ENCODE data around the gene AGBL4. TPM values are rescaled to one million over a fixed set of nuclear protein-coding genes. Genes with fewer than 3 reads are reported as not detected.

AGBL4 gene
- total and polyA plus RNA-seq, 9 of the 15 experiments (the other 6 are each of a cell fraction or from before 2014, with no cell fraction given): 0.11 TPM; not detected in 7

DNA sequence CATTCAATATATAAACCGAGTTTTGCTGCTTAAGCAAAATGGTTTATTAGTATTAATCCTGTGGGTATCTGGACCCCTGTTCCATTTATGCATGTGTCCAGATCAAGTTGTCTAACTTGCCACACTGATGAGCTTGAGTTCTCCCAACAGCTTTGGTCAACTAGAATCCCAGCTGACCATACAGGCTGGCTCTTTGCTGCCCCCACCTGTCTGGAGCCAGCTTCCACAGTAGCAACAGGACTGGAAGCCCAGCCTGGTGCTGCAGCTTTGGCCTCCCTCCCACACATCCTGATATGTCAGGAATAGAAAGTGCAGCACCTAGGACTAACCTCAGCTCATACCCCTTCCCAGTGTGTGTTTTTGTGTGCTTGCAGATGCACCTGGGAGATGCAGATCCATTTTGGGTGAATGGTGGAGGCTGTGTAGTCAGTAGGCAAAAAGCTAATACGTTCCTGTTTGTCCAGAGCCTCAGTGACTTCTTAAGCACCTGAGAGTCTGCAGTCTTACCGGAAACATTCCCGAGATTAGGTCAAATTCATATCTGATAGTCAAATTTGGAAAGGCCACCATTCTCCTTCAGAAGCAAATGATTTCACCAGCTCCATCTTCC lies 1206.1 kb downstream of the AGBL4 start:
- FAIRE-seq (no peak), ATAC-seq (no peak; the same call in 2 of the 3 replicates), DNase-seq (ENCODE audit: extremely low read depth in 1 of 4, low spot score in 3 of 4) (peak in 2 of 4 experiments; percentile 8 to 16)
- H3K9me3 ChIP-seq (replicated peaks; ENCODE audit: control insufficient read depth, insufficient read depth, low read depth, low read length): no peaks in the 10 kb centered on the region
- no peak overlapping the region for H3K9ac ChIP-seq (ENCODE audit: insufficient read depth in 1 of 2, low read depth in 2 of 2, low read length in 2 of 2)
- H3K27ac ChIP-seq (ENCODE audit: extremely low read depth, low read depth, low read length): no peak overlapping the region
- CTCF ChIA-PET (ENCODE audit: low intra/inter-chr PET ratio): interaction anchor here (0.7 kb wide), 1 partner anchor 245 kb away, joined by 4 read pairs; no protein-coding TSS in a partner anchor
- BruUV-seq (replicated peaks): no TSS peak
- no peak overlapping the region for H2AFZ ChIP-seq (ENCODE audit: low read depth, low read length)
- in situ Hi-C loops (cut with MboI): no loop called here
- no peaks in the 10 kb centered on the region for H3K27me3 ChIP-seq (ENCODE audit: control insufficient read depth in 2 of 2, insufficient read depth in 2 of 2, low read length in 2 of 2)
- no peaks in the 10 kb centered on the region for H3K36me3 ChIP-seq (ENCODE audit: control insufficient read depth, insufficient read depth, low read length)
- H3K4me1 ChIP-seq (replicated peaks in 1 of 2; ENCODE audit: control insufficient read depth in 2 of 2, insufficient read depth in 2 of 2, low read length in 2 of 2): no peaks in the 10 kb centered on the region
- H3K79me2 ChIP-seq (ENCODE audit: control insufficient read depth, insufficient read depth, low read length): no peaks in the 10 kb centered on the region
- H3K9me1 ChIP-seq (ENCODE audit: control insufficient read depth, insufficient read depth, low read length): no peaks in the 10 kb centered on the region
- intact Hi-C loops (cut with micrococcal nuclease): no loop called here
- TF ChIP-seq RAD21 (CRISPR knock-in tag; conservative IDR thresholded peaks at IDR 0.05 in 1 of 2, IDR thresholded peaks at IDR 0.05 in 1 of 2) (peak in 1 of 2 experiments; percentile 20; a peak in 1 of 4 replicates), RBM39 (optimal IDR thresholded peaks at IDR 0.05; ENCODE audit: low read depth, low read length) (no peak), GABPB1 (CRISPR knock-in tag; IDR thresholded peaks at IDR 0.05) (no peak)
- TF ChIP-seq, protein P1, sequence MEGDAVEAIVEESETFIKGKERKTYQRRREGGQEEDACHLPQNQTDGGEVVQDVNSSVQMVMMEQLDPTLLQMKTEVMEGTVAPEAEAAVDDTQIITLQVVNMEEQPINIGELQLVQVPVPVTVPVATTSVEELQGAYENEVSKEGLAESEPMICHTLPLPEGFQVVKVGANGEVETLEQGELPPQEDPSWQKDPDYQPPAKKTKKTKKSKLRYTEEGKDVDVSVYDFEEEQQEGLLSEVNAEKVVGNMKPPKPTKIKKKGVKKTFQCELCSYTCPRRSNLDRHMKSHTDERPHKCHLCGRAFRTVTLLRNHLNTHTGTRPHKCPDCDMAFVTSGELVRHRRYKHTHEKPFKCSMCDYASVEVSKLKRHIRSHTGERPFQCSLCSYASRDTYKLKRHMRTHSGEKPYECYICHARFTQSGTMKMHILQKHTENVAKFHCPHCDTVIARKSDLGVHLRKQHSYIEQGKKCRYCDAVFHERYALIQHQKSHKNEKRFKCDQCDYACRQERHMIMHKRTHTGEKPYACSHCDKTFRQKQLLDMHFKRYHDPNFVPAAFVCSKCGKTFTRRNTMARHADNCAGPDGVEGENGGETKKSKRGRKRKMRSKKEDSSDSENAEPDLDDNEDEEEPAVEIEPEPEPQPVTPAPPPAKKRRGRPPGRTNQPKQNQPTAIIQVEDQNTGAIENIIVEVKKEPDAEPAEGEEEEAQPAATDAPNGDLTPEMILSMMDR (IDR thresholded peaks at IDR 0.05 in 2 of 3, conservative IDR thresholded peaks at IDR 0.05 in 1 of 3; ENCODE audit: insufficient read depth in 2 of 3, low read depth in 1 of 3, low read length in 3 of 3): peak in 2 of 3 experiments; percentile 20 to 48; a peak in 2 of 6 replicates
- H3K4me2 ChIP-seq (ENCODE audit: insufficient read depth, low read length): no peak overlapping the region
- 2% methylated on average over 4 of the region's 4 CpGs for WGBS (ENCODE audit: insufficient coverage, low coverage, missing lambda C conversion rate)
- no peaks in the 10 kb centered on the region for H4K20me1 ChIP-seq (replicated peaks; ENCODE audit: control insufficient read depth, insufficient read depth, low read length)
- no peak overlapping the region for H3K4me3 ChIP-seq
- POLR2A ChIA-PET: interaction anchor here (0.6 to 1.1 kb wide), 2 partner anchors 140 to 480 kb away, joined by 3 read pairs; no protein-coding TSS in a partner anchor
